ENCODE data around the gene CERK.
"Not testable (repeated sequence)": the region's sequence is repeated elsewhere in the genome, so short reads cannot be mapped to it uniquely, and the experiment has no call there.

Gene CERK

GRCh38 chr22:46748908-46749675 lies 11.0 kb upstream of the CERK start:
- FAIRE-seq: no peak

GRCh38 chr22:46748206-46748907 lies 10.3 kb upstream of the CERK start:
- no peak for FAIRE-seq

GRCh38 chr22:46747646-46748045 lies 9.6 kb upstream of the CERK start:
- no peak for FAIRE-seq

DNA sequence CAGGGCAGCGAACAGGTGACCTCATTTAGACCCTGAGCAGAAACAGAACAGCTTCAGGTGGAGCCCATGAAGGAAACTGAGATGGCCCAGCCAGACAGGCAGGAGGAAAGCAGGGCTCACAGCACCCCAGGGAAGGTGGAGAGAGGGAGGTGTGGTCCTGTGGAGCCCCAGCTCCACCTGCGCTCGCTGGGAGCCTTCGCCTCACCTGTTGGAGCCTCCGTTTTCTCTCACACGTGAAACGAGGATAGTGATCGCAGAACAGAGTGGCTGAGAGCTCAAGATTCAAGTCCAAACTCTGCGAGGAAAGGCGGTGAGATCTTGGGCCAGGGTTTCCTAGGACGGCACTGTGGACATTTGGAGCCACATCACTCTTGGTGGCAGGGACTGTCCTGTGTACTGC lies 8.6 kb upstream of the CERK start:
- FAIRE-seq: no peak

DNA sequence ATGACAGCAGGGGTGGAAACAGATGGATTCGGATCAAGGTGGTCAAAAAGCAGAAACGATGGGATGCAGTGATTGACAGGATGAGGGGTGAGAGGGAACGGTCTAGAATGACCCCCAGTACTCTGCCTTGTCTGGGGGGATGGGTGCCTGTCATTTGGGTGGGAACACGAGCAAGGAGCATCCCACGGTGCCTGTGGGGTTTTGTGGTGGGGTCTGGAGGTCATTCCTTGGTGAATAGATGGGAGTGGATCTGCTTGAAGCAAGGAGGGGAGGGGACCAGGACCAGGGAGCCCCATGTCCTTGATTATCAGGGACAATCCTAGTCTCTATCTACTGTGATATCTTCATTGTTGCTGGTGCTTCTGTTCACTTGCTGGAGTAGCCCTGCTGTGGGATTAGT lies 8.1 kb upstream of the CERK start:
- no peak for FAIRE-seq

- no peak for FAIRE-seq
These were observed 6.5 kb upstream of the CERK start for GRCh38 chr22:46744581-46744980.

GRCh38 chr22:46742576-46743221 lies 4.6 kb upstream of the CERK start:
- FAIRE-seq: no peak

DNA sequence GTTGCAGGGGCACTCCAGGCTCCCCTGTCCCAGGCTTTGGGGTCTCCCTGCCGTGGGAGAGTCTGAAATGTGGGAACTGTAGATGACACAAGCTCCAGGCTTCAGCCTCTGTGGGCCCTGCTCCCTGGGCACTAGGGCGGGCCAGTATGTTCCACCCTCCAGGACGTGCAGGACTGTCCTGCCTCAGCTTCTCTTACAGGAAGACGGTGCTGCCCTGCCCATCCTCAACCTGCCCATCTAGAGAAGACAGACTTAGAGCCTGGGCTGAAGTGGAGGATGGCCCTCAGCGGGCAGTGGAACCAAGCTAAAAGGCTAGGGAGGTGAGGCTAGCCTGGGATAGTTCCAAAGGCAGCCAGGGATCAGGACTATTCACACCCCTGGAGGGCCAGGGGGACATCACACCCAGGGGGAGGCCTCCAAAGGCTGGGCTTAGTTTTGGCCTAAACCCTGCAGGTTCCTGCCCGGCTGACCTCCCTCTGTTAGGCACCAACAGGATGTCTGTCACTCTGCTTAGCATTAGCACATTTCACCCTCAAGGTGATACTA lies 4.0 kb upstream of the CERK start:
- FAIRE-seq: no peak

- no peak for FAIRE-seq
These were observed 3.1 kb upstream of the CERK start for GRCh38 chr22:46740910-46741780.

- no peak for FAIRE-seq
These were observed 1.2 kb upstream of the CERK start for GRCh38 chr22:46739094-46739870.

DNA sequence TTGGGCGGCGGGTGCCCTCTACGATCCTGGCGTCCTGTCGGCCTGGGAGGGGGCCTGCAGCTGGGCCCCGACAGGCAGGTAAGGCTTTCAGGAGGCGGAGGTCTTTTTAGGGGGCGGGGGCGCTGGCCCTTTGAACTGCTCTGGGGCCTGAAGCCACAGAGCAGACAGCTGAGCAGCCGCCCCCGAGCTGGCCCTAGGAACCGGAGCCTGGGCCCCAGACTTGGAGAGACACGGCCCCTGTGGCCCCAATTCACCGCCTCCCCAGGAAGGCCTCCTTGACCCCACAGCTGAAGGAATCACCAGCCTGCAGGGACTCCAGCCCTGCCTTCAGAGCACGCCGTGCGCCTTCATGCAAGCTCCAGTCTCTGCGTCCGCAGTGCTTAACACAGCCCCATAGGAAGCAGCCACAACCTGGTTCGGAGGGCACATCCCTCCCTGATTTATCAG lies 618 bp upstream of the CERK start:
- FAIRE-seq: no peak

DNA sequence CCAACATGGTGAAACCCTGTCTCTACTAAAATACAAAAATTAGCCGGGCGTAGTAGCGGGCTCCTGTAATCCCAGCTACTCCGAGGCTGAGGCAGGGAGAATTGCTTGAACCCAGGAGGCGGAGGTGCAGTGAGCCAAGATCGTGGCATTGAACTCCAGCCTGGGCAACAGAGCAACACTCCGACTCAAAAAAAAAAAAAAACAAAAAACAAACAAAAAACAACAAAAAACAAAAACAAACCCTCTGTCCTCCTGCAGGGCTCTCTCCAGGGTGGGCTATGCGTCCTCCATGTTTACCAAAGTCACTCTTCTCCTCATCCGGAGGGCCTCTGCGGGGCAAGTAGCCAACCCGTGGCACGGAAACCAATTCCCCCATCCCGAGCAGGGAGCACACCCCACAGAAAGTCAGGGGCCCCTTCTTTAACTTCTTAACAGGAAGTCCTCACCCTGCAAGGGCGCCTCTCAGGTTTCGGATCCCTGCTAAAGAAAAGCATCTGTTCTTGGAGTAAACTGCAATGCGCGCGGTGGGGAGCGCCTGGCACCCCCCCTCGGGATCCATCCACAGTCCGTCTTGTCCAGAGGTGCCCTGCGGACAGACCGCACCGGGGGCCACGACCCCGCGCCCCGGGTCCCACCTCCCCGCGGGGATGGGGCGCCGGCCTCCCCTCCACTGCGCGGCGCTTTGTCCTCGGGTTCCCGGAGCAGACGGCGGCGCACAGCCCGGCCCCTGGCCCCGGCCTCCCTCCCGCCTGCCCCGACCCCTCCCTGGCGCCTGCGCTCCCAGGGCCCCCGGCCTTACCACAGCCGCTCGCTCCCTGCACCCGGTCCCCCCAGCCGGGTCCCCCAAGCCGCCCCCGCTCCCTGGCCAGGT lies 712 bp downstream of the CERK start:
- FAIRE-seq: no peak

DNA sequence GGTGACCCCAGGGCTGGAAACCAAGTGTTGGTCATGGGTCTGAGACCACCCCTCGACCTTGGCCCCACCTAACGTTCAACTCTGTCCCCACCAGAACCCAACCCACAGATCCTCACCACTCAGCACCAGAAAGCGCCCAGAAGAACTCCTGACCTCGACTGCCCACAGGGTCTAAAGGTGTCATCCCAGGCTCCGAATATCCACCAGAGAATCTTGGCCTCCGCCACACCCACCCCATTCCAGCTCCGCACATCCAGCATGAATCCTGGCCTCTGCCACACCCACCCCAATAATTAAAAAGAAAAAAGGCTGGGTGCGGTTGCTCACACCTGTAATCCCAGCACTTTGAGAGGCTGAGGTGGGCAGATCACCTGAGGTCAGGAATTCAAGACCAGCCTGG lies 1.3 kb downstream of the CERK start:
- no peak for FAIRE-seq

GRCh38 chr22:46735747-46736608 lies 2.1 kb downstream of the CERK start:
- no peak for FAIRE-seq

GRCh38 chr22:46734830-46735453 lies 3.1 kb downstream of the CERK start:
- no peak for FAIRE-seq

GRCh38 chr22:46734213-46734722 lies 3.8 kb downstream of the CERK start:
- not testable (repeated sequence) for FAIRE-seq

- no peak for FAIRE-seq
These were observed 5.5 kb downstream of the CERK start for GRCh38 chr22:46732513-46732912.

DNA sequence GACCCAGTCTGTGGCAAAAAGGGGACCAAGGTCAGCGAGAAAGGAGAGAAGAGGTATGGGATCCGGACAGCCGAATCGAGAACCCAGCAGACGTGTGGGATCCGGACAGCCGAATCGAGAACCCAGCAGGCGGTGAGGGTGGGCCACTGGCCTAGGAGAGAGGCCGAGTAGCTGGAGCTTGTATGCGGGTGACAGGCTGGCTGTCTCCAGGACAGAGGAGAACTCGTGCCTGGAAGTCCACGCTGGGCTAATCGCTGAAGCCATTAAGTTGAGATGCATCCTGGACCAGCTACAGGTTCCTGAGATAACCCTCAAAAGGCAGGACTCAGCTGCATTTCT lies 6.0 kb downstream of the CERK start:
- FAIRE-seq: no peak

All from A204.1 (cell line).